ENCODE results near the gene CCBE1.

CCBE1 gene

DNA sequence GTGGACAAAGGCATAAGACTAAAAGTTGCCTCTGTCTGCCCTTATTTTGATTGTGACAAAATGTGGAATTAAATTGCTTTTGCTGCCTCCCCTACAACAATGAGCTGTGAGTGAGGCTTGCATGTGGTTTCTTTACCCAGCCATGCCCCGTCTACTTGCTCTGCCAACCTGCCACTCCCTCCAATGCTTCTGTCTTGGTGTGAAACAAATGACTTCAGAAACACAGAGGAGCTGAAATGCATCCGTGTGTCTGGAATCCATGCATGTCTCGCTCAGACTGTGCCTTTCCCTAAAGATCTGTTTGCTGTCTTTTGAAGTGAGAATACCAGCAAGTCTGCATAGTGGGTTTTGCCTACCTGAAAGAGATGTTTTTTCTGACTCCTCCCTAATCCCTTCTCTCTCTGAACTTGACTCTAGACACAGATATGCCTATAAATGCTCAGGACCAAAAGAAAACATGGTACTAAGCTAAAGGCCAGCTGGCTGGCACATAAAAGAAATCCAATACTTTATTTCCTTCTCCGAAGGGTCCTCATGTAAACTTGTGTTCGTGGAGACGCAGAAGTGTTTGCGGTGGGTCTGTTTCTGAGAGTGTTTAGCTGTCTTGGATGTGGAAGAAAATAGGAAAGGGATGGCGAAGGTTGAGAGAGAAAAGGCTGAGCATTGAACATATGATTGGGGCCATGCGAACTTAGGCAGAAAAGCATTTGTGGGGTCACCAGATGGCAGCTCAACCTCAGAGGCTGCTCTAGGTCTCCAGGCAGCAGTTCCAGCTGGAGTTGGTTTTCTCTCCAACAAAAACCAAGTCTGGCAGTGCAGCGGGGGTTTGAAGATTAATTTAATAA is 120.5 kb downstream of the CCBE1 start:
- no peak for DNase-seq (ENCODE audit: low read depth in 1 of 2, low spot score in 1 of 2)

DNA sequence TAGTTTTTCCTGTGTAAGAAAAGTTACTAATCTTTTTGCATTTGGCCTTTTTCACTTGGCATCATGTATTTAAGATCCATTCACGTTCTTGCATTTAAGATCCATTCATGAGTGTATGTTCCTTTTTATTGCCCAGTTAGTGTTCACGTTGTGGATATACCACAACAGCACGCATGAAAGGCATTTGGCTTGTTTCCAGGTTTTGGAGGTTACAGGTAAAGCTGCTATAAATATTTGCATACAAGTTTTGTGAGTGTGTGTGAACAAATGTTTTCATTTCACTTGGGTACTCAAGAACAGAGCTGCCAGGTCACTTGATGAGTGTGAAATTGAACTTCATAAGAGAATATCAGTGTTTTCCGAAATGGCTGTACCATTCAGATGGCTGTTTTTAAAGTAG is 121.2 kb downstream of the CCBE1 start:
- no peak for DNase-seq (ENCODE audit: low read depth in 1 of 2, low spot score in 1 of 2)

DNA sequence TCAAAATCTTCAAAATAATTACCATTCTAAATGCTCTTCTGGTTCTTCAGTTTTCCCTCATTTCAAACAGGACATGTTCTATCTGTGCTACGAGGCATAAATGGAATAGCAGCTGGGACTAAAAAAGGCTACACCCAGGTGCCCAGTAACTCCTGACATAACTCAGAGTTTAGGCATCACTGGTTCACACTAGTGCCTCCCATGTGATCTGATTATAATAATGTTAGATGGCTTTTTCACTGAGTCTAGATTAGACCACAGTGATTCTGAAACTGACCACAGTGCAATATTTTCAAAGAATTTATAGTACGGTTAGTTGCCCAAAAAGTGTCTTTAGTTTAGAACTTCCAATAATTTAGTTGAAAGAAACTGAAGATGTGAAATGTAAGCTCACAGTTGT is 123.3 kb downstream of the CCBE1 start:
- no peak for DNase-seq (ENCODE audit: low read depth in 1 of 2, low spot score in 1 of 2)

DNA sequence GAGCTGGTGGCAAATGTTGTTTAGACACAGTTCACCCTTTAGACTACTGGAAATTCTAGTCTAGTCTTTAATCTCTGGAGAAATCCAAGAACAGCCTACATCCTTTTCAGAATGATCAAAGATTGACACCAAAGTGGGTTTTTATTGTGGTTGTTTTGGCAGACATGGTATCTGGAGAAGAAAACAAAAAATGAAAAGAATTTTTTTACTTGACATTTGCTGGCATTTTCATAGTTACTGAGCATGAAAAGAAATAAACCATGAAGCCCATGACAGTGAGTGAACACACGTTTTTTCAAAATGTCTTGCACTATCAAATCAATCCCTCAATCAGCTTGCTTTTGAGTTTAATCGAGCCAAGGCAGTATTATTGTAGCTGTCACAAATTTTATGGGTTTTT is 125.3 kb downstream of the CCBE1 start:
- no peak for DNase-seq (ENCODE audit: low read depth in 1 of 2, low spot score in 1 of 2)

DNA sequence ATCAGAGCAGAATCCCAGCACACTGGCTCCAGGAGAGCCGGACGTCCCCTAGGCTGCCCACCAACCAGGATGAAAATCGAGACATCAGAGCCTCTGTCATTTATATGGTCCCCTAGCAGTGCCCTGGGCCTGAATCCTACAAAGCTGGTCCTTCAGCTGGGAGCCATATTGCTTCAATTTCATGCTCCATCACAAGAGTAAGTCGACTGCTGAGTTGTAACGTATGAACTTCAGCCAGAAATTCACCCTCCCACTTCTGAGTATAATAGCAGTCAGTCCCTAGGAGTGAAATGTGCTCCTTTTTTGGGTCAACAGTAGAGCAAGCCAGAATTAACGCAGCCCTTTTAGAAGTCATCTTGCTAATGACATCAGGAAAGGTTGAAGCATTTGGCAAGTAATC is 126.4 kb downstream of the CCBE1 start:
- no peak for DNase-seq (ENCODE audit: low read depth in 1 of 2, low spot score in 1 of 2)

DNA sequence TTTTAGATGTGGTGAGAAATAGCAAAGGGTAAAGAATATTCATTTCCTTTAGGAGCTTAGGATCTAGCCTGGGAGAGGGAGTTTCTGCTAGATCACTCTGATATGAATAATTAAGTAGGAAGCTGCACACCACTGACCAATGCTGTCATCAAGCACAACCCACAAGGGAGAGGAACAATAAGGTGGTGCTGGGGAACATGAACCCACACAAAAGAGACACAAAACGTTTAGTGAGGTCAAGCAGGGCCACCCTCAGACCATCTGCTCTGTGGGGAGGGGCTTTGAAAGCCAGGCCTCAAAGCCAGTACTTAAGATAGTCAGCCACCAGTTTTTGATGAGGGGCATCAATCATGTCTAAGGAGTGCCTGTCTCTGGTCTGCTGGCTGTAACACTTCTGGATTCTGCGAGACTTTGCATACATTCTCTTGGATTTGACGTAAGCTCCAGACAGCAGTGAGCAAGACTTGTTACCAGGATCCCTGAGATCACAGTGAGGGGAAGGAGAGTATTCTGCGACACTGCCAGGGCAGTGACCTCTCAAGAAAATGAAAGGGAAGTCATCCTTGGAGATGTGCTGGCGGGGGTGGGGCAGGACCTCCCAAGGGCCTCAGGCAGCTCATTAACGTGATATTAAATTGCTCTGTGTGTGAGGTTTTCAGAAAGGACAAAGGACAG is 127.0 kb downstream of the CCBE1 start:
- no peak for DNase-seq (ENCODE audit: low read depth in 1 of 2, low spot score in 1 of 2)

DNA sequence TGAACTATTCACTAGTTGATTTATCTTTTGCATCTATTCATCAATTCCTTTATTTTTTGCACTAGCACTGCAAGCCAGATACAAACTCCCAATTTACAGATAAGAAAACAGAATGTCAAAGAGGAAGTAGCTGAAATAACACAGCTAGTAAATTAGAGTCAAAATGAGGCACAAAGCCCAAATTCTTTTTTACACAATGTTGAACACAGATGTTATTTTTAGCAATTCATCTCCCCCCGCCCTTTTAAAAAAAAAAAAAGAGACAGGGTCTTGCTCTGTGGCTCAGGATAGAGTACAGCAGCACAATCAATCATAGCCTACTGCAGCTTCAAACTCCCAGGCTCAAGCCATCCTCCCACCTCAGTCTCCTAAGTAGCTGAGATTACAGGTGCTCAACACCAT is 127.8 kb downstream of the CCBE1 start:
- DNase-seq (ENCODE audit: low read depth in 1 of 2, low spot score in 1 of 2), result no peak

DNA sequence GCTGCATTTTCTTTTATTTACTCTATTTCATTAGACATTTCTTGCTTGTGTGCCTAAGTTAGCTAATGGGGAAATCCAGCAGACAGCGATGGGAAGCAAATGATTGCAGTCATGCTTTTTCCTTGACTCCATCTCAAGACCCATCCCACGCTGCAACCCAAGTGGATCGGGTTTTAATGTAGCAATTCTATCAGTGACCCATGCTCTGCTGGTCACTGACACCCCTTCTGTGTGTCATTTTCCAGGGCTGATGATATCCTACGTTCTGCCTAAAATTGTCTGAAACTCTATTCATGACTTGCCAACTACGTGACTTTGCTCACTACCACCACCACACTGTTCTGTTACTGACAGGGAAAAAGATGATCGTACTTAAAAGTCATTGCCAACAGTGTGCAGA is 129.8 kb downstream of the CCBE1 start:
- no peak for DNase-seq (ENCODE audit: low read depth in 1 of 2, low spot score in 1 of 2)

DNA sequence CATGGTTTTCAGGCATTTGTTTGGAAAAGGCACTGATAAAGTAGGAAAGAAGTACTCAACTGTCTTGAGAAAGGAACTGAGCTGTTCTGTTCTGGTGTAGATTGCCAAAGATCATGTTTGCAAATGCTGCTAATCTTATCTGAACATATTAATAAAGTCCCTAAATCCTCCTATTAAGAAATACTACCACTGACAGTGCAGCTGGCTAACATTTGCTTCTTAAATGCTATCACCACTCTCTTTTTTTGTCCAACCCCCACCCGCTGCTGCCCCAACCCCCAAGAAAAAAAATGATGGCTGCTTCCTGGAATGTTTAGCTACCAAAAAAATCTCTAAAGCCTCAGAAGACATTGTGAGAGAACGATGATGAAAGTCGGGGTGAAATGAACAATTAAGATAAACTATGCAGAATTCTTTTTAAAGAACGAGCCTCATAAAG is 130.7 kb downstream of the CCBE1 start:
- no peak for DNase-seq (ENCODE audit: low read depth in 1 of 2, low spot score in 1 of 2)

DNA sequence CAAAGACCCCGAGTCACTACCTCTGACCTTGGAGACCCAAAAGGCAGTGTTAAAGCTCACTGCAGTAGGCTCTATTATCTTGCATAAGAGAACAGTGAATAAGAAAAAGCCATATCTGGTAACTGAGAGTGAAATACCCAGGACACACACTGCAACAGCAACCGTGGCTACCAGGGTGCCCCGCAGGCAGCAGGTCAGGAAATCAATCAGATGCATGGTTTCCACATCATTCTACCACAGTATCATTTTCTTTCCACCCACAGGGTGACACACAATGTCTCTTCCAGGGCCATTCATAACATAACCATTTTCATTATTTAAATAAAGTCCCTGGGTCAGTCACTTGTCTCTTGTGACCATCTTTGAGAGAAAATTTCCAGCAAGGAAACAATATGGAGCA is 131.3 kb downstream of the CCBE1 start:
- DNase-seq (ENCODE audit: low read depth in 1 of 2, low spot score in 1 of 2), result no peak

DNA sequence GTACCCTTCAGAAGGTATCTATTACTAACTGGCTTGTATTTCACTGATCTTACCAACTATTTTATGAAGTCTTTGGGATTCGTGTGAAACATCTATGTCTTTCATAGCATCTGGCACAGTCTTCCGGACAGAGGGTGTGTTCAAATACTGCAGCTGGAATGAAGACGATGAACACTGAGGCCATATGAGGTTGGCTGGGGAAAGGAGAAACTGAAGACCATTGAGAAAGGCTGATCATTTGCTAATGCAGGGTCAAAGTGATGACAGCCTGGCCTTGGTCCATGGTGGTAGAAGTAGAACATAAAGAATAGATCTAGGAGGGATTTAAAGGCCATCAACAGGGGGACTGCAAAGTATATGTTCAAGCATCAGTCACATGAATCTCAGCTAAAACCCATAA is 132.7 kb downstream of the CCBE1 start:
- no peak for DNase-seq (ENCODE audit: low read depth in 1 of 2, low spot score in 1 of 2)

DNA sequence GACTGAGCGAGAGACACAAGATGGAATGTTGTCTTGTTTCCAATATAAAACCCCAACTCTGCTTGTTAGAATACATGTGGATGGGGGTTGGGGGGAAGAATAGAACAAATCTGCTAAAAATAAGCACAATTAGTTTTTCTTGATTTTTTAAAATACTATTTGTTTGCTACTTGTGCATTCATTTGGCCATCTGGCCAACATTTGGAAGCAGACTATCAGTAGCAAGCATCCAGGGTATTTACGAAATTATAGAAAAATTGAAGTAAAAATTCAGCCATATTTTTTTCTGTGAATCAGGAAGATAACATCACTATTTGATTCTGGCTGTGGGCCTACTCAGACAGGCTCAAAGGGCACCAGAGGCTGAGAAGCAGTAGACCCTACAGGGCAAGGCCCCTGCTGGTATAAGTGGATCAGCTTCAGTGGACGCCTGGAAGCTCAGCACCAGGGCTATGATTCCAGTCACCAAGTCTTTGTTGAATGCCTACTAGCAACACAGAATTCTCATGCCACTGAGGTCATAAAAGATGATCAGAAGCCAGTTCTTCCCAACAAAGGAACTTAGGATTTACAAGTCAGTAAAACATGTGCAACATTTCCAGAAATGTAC is 133.9 kb downstream of the CCBE1 start:
- DNase-seq (ENCODE audit: low read depth in 1 of 2, low spot score in 1 of 2), result no peak

DNA sequence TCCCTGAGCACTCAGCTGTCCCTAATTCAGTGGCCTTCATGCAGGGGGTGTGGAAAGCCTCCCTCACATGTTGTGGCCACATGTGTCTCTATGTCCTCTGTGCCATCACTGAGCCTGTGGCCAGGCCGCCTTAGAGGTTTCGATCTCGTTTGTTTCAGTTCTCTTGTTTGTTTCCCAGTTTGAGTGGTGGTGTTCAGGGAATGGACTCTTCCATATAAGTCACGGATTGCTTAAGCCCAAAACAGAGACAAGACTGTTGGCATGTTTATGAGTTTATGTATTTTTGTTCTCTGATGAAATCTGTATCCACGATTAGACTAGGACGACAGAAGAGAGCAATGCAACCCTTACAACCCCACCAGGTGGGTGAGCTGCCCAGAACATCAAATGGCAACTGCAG is 134.5 kb downstream of the CCBE1 start:
- DNase-seq (ENCODE audit: low read depth in 1 of 2, low spot score in 1 of 2), result no peak

DNA sequence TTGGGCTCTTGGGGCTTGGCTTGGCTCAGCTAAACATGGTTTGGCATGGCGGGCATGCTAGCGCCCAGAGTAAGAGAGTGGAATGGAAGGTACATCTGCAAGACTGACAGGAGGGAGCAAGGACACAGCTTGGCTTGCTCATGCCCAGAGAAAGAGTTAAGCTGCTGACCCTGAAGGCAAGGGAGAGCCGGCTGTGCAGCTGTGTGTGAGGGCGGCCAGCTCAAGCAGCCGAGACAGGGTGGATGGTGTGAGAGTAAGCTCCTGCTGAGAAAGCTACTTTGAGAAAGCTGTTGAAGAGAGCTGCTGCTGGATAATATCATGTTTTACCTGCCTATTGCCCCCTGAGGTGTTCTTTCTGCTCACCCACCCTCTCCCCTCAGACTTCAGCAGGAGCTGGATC is 135.6 kb downstream of the CCBE1 start:
- no peak for DNase-seq (ENCODE audit: low read depth in 1 of 2, low spot score in 1 of 2)

DNA sequence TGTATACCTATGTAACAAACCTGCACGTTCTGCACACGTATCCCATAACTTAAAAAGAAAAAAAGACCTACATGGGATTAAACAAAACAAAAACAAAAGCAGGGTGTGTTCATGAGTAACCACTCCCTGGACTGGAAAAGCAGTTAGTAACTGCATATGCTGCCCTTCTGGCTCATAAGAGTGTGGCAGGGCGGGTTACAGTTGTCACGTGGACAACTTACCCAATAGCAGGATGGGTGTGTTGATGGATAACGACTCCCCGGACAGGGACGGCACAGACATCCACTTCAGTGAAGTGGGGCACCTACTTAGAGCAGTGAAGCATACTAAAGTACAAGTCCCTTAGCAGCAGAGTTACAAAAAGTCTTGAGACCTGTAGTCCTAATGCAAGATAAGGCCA is 136.7 kb downstream of the CCBE1 start:
- no peak for DNase-seq (ENCODE audit: low read depth in 1 of 2, low spot score in 1 of 2)

DNA sequence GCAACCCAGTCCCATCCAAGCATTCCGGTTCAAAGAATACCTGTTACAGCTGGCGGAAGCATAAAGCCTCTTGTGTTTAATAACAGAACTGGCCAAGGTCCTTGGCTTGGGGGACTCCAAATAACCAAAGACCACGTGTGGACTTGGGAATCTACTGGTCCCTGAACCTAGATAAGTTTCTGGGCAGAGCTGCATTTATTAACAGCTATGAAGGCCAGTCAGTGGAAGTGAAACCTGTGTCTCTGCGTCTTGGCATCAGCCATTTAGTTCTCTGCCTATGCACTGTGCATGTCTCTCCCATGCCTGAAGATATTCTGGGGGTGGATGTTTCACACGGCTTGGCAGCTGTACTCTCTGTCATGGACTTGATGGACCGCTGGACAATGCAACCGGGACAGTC is 137.7 kb downstream of the CCBE1 start:
- DNase-seq (ENCODE audit: low read depth in 1 of 2, low spot score in 1 of 2), result no peak

DNA sequence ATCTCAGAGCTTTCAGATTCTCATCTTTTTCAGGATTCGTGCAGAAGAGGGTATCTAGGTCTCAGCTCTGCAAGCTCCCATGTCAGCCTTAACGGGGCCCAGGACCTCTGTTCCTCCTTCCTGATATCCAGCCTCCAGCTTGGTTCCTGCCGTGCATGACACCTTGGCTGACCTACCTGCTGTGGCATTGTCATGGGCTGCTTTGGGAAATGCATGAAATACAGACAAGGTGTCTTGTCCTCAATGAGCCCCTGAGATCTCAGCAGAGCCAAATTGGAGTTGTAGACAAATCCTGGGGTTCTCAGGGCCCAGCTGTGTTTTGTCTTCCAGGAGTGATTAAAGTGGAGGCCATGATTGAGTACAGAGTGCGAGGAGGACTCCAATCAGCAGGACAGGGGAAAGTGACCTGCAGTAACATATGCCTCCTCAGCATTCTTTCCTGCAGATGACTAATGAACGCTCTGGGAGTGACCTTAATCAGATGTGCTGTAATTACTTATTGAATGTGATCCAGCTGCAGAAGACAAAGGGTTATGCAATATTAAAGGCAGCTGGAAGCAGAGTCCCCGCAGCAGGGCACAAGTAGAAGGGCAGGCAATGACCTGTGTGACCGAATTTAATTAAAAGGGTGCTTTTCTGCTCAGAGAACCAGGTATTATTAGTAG is 141.1 kb downstream of the CCBE1 start:
- no peak for DNase-seq (ENCODE audit: low read depth in 1 of 2, low spot score in 1 of 2)

DNA sequence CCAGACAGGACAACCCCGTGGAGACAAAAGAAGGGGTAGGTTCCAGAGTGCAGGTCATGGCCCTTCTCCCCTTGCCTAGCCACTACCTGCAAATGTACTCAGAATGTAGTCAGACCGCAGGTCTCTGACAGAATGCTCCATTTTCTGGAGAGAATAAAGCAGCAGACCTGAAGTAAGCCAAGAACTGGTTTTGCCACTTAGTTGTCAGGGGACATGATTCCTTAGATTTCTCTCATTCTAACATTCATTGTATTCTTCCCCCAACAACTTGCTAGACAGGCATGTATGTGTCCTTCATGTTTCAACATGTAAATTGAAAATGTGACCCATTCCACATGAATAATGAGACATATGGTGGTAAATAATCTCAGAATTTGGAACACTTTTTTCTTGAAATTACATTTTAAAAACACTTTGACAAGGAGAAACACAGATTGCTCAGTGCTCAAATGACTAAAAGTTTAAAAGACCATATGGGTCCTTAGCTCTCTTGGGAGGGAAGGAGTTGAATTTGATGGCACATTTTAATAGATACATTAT is 142.4 kb downstream of the CCBE1 start:
- no peak for DNase-seq (ENCODE audit: low read depth in 1 of 2, low spot score in 1 of 2)

DNA sequence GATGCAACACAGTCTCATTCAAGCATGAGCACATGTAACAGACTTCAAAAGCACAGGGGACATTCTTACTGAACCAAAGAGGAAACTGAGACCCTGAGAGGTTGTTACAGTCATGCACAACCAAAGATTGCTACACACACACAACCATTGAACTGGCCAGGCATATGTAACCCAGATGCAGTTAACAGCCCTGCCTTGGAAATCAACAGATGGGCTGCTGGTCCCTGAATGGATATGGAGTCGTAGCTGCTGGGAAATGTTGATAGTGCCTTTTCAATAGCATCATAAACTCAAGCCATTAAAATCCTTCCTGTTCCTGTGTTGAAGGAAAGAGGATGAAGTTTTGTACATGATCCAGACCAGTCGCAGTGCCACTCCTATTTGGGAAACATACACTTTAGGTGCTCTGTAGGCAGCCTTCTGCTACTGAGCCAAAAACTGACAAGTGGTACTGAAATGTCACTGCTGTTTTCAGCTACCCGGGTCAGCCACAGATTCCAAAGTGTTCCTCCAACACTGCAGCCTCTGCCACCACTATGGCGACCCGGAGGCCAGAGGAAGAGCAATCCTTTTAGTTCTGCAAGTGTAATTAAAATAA is 143.9 kb downstream of the CCBE1 start:
- no peak for DNase-seq (ENCODE audit: low read depth in 1 of 2, low spot score in 1 of 2)

DNA sequence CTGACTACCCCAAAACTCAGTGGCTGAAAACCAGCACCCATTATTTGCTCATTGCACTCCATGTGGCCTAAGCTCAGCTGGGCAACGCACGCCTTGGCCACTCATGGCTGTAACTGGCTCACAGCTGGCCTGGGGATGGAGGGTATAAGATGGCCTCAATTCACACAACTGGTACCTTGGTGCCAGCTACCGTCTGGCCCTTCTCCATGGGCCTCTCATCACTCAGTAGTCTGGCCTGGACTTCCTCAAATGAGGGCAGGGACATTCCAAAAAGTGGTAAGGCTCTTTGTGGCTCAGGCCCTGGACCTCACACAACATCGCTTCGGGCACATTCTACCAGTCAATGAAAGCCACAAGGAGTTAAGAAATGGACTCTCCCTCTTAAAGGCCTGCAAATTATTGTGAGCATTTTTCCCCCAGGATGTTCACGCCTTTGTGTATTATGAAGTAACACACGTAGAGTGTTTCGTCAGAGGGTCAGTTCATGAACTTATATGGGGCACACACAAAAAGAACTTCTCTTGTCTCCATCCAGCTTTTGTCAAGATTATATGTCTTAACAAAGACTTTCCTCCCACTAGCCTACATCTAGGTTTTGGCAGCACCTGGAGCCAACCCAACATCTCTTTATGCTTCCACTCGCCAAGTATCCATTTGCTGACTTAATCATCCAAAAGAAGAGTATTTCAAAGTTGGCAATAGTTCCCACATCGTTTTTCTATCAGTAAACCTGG is 145.2 kb downstream of the CCBE1 start:
- no peak for DNase-seq (ENCODE audit: low read depth in 1 of 2, low spot score in 1 of 2)

DNA sequence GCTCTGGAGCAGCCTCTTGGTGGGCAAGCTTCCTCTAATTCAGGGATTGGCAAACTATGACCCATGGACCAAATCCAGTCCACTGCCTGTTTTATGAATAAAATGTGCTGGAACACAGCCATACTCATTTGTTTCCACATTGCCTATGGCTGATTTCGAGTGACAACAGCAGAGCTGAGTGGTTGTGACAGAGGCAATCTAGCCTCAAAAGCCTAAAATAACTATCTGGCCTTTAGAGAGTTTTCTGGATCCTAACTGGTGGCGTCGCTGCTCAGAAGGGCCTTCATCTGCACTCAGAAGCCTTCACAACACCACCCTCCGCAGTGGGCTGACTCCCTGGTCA is 147.1 kb downstream of the CCBE1 start:
- DNase-seq (ENCODE audit: low read depth in 1 of 2, low spot score in 1 of 2), result no peak

Data from stimulated activated CD4-positive, alpha-beta T cell treated with anti-CD3 and anti-CD28 coated beads, Interleukin-15, amount 100 ng/mL, for 1 hour (primary cell).